GM19193 (cell line): ENCODE measurements around the gene TPM1.

Source experiments
- POLR2A ChIP-seq: IDR thresholded peaks from 4 replicates; pipeline ENCODE4 v1.6.1; 2011; ENCODE audit not compliant: insufficient read depth, insufficient read length; ENCODE audit errors: extremely low read depth

Gene TPM1

DNA sequence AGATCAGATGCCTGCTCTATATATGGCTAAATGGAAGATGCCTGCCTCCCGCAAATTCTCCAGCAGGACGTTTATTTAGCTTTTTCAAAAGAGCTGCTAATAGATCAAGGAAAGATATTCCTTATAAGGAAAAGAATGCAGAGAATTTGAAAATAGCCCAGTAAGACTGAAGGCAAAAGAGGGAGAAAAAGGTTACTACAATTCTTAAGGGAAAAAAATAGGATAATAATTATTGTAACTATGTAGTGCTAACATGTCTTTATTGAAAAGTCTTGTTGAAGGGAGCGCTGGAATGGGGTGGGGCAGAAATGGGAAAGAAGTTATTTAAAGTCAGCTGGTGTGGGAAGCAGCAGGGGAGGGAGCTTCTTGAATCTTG lies 2.9 kb downstream of the TPM1 start:
- TF ChIP-seq POLR2A: no peak

DNA sequence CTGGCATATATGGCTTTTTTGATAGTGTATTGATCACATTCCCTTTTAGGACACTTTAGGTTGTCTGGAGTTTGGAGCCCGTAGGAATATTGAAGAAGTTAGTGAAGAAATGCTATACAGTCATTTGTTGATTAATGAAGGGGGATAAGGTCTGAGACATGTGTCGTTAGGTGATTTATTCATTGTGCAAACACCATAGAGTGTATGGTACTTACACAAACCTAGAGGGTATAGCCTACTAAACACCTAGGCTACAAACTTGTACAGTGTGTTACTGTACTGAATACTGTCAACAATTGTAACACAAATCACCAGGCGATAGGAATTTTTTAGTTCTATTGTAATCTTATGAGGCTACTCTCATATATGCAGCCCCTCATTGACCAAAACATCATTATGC lies 3.3 kb downstream of the TPM1 start:
- no peak for TF ChIP-seq POLR2A

DNA sequence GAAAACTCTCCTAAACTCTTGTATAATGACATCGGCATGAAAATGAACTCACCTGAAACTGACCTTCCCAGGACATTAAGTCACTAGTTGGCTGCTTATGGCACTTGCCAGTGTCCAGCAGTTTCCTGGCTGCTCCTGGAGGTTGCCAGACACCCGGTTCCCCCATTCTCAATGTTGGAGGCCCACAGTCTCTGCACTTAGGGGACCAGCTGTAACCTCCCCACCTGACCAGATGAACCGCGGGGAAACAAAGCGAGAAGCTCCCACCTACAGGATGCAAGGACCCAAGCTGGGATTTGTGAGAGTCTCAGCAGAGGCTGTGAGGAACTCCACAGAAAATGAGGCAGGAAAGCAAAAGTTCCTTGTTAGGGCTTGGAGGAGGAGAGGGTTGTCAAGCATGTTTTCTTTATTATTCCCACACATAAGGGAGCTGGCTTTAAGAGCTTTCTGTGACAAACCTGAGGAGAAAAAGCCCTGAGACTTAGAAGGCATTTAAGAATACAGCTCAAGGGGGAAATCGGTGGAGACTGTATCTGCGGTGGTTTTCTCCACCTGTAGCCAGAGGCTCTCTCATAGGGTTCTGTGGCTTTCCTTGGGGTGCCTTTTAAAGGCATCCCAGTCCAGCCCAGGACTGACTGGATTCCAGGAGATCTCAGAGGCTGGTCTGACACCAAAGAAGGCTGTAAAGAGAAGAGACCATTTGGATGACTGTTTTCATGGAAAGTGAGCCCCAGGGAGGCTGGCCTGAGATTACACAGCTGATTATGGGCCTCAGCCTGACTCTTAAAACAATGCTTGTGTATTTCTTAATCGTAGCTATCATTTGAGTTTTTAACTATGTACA lies 4.6 kb downstream of the TPM1 start:
- TF ChIP-seq POLR2A: no peak

DNA sequence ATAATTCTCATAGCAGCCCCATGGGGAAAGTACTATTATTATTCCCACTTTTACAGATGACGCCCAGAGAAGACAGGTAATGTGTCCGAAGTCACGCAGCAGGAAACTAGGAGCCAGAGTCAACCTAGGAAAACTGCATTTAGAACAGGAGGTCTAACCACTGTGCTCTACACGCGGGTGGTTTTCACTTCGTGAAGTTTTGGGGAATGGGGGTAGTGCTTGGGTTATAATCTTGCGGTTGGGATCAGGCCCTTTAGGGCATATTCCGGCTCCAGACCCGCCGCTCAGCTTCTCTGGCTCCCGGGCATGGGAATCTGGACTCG lies 5.2 kb downstream of the TPM1 start:
- no peak for TF ChIP-seq POLR2A

DNA sequence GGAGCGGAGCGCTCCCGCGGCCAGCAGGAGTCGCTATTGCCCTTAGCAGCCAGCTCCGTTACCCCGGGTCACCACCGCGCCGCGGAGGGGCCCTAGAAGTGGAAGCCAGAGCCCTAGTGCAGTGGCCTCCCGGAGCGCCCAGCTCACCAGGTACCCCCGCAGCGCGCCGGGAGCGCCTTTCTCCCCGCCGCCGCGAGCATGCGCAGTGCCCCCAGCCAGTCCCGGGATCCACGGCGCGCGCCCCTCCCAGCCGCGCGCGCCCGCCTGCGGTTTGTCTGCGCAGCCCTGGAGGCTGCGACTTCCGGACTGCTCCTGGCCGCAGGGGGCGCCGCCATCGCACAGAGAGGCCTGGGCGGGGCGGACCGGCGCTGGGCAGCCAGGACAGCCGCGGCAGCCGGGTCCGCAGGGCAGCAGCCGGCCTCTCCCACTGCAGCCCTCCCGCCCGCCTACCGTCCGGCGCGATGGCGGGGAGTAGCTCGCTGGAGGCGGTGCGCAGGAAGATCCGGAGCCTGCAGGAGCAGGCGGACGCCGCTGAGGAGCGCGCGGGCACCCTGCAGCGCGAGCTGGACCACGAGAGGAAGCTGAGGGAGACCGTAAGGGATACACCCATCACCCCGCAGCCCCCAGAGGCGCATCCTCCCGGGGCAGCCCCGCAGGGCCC lies 5.7 kb downstream of the TPM1 start:
- TF ChIP-seq POLR2A: no peak

DNA sequence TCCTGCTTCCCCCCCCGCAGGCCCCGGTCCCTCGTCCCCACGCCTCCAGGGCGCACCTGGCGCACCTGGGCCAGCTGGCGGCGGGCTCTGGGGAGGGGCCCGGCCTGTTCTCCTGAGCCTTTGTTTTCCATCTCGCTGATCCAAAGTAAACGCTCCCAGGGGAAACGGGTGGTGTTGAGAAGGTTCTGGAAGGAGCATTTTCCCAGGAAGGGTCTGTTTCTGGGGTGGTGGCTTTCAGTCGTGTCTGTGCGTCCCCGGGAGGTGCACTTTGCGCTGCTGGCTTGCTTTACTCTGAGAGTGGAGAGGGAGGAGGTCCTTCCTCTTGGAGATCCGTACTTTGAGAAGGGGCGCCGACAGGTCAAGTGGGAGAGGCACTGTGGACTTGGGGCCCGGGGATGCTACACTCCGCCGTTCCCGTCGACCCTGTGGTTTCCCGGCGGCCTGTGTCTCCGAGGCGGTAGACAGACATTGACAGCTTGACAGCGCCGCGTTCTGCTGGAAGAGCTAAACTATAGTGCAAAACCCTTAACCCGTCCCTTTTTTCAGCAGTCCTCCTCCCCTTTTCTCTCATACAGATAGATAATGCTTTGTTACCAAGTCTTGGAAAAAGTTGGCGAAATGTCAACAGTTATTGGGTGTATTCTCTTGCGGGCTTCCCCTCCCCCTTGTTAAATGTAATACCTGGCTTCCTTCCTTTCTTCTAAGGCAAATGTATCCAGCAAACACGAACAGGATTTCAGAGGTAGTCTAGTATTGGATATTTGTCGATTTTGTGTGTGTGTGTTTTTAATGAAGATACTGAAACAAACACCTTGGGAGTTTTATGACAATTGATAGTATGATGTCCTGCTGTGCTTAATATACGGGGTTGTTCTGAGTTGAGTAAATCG lies 6.5 kb downstream of the TPM1 start:
- TF ChIP-seq POLR2A: no peak

DNA sequence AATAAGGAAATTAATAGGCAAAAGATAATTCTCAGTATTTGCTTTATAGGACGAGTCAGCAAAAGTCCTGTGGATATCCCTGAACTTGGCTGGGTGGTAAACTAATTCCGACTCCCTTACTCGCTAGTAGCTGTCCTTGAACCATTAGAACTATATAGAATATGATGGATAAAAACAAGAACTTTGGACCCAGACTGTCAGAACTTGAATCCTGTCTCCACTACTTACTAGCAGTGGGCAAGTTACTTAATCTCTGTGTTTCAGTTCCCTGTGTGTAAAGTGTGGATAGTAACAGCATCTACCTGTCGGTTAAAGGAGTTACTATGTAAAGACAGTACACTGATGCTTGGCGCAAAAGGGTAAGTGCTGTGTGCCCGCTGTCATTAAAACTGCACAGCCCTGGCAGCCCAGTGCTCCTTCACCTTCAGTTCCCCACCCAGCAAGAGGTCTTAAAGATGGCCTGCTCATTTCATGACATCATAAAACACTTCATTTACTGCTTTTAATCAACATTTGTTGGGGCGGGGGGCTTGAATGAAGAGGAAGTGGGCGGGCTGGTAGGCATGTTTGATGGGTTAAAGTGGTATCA lies 7.3 kb downstream of the TPM1 start:
- no peak for TF ChIP-seq POLR2A

DNA sequence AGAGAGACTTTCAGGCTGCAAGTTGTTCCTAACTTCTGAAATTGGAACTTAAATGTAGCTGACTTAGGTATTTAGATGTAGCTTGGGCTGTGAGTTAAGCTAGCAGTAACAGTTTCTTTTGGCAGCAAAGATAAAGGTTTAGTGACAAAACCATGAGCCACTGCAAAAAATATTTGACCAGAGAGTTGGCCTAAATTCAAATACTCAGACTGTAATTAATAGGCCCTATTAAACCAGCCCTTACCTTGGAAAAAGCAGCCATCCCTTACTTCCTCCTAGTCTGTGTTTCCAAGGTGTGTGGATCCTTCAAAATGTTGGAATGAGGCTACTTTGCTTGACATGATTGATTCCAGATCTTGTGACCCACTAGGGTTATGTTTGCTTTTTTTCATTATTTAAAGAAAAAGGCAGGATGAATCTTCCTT lies 8.2 kb downstream of the TPM1 start:
- no peak for TF ChIP-seq POLR2A

DNA sequence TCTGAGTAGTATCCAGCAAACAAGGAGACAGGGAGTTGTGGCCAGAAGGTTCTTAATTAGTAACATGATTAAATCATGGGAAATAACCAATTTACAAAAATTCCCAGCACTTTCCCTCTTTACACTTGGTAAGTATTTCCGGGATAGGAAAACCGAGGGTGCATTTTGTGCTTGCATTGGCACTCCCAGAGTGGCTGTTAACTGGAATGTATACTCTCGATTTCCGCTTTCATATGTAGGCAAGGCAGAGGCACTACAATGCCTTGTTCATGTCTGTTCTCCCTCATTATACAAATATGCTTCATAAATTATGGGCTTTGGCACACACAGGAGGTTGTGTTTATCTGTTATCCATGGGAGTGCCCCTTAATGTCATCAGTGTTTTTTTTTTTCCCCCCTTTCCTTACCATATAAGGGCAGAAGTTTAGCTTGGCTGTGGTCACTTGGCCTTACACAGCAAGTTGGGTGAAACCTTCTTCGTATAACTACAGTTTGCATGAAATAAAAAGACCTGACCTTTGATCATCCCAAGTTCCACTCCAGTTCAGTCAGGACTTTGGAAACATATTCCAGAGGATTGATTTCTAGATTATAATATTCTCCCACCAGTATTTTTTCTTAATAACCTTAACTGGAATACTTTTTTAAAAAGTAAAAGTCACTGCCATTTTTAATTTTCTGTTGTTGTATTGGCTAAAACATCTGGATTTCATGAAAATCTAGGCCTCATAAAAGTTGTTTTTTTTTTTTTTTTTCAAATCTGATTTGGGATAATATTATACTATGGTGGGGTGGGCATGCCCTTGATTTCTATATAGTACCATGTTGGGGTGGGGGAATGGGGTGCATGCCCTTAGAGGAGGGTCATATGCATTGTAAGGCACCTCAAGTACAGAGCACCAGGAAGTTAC lies 8.9 kb downstream of the TPM1 start:
- TF ChIP-seq POLR2A: no peak

DNA sequence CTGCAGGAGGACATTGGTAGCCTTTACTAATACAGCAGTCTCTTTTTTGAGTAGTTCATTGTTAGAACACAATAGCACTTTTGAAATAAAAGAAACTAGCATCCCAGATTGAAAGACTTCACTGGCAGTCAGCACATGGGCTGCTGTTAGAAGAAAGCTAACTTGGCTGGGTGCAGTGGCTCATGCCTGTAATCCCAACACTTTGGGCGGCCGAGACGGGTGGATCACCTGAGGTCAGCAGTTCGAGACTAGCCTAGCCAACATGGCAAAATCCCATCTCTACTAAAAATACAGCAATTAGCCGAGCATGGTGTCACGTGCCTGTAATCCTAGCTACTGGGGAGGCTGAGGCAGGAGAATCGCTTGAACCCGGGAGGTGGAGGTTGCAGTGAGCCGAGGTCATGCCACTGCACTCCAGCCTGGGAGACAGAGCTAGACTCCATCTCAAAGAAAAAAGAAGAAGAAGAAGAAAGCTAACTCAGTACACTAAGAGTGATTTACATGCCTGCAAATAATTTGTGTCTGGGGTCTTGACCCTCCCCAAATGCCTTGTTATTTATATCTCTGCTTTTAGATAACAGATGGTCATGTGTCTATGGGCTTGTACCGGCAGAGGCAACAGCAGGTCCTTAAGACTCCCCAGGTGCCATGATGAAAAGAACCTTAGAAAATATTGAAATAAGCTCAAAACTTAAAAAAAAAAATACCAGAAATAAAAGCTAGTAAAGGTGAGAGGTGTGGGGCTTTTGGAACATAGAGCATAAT lies 9.7 kb downstream of the TPM1 start:
- TF ChIP-seq POLR2A: no peak

DNA sequence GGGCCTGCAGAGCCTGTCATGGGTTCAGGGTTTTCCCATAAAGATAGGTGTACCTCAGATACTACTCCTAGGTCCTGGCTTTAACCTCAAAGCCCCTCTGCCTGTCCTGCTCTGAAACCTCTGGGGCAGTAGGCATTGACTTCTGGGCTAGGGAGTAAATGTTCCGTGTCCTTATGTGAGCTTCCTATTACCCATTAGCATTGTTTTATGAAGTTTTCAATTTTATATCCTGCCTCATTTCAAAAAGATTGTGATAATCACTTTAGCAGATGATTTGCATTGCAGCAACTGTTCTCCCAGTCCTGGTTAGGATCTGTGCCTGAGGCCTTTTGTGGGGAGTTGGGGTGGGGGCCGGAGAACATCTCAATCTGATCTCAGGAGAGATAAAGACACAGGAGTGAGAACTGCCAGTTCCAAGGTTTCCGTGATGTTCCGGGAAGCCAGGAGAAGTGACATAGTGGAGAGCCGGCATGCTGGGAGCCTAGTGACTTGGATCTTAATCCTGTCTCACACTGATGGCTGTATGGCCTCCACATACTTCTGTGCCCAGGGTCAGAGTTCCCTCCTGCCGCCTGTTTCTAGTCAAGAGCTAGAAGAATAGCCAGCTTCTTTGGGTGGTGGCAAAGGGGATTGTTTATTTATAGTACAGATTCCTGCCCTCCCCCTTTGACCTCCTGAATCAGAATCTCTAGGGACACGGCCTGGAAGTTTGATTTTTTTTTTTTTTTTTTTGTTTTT lies 10.6 kb downstream of the TPM1 start:
- TF ChIP-seq POLR2A: no peak

DNA sequence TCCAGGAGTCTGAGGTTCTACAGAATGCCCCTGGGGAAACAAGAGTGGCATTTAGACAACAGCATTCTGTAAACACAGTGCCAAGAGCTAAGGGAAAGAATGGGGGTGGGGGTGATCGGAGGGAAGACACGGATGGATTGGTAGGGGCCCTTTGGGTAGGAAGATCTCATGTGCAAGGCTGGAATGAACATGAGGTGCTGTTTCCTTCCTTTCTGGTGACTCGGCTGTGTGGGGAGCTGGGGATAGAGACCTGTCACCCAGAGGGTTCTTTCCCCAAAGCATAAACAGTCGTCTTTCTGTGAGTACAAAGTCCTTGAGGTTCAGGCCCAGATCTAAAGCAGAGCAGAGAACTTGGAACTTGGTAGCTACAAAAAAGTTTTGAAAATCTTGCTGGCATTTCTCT lies 11.7 kb downstream of the TPM1 start:
- TF ChIP-seq POLR2A: no peak

DNA sequence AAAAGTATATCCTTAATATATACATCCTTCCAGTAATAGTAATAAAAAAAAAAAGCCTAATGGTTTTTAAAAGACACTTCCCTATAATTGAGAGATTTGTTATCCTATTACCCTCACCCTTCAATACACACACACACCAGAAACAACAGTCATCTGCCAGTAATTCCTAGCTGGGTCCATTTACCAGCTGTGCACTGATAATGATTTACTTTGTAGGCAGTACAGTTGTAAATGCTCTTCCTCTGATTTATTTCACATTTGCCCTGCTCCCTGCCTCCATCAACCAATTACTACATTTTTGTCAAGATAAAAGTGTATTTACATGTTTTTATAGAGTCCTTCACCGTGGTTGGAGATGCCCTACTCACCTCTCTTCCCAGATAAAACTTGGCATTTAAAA lies 12.4 kb downstream of the TPM1 start:
- no peak for TF ChIP-seq POLR2A
